HepG2 (cell line): ENCODE measurements around the gene ATP12A. TPM values are rescaled to one million over a fixed set of nuclear protein-coding genes. Genes with fewer than 3 reads are reported as not detected.

Experiments used
- ATAC-seq: fragments of 200-7000 bp; cut with Tn5 transposase; 3 replicates; pipeline ENCODE4 v1.9.1; 2020; ENCODE audit warnings: mild to moderate bottlenecking, moderate library complexity
- BruUV-seq: library from RNA; stranded (reverse); fragments of 400-500 nt; replicated peaks from 2 replicates; lab custom pipeline; 2021; lab: Mats Ljungman, UMichigan
- CTCF ChIA-PET: fragments of 300-600 bp; formaldehyde crosslinking; extraction: SDS; loops from one replicate; lab custom pipeline; 2021; ENCODE audit warnings: low total read pairs, inconsistent platforms, low intra/inter-chr PET ratio; lab: Yijun Ruan, JAX
- POLR2A ChIA-PET: fragments of 350-600 bp; sonication (Branson Sonifier 250); formaldehyde crosslinking; loops from one replicate; lab custom pipeline; 2020; ENCODE audit warnings: antibody characterized with exemption, inconsistent platforms; lab: Yijun Ruan, JAX
- DNase-seq: peaks from one replicate; pipeline ENCODE4 v3.0.0-alpha.2; 2015; ENCODE audit warnings: low spot score
- FAIRE-seq: peaks from 3 replicates; lab custom pipeline; 2011; peaks lifted over from hg19 to GRCh38; lab: Jason Lieb, UNC
- H2AFZ ChIP-seq: one replicate; pipeline ENCODE4 v1.6.1; 2011; ENCODE audit warnings: low read length, inconsistent platforms
- H3K27ac ChIP-seq: fragments of 300-600 bp; 3 replicates; pipeline ENCODE4 v1.8.0; 2011; ENCODE audit warnings: mixed run types, mild to moderate bottlenecking, mixed read lengths, low read length, inconsistent platforms; ENCODE audit not compliant: insufficient read depth; ENCODE audit errors: extremely low read length
- H3K27me3 ChIP-seq, 2 experiments: fragments of 200-600 bp in 1 of 2; 2 replicates in 1 of 2; 3 replicates in 1 of 2; pipeline versions ENCODE4 v1.6.0 to v1.8.0; 2011; ENCODE audit warnings: low read length in 2 of 2, mild to moderate bottlenecking in 2 of 2, moderate library complexity in 2 of 2, inconsistent platforms in 1 of 2; ENCODE audit not compliant: insufficient read depth in 2 of 2, control insufficient read depth in 1 of 2
- H3K36me3 ChIP-seq, 2 experiments: fragments of 200-600 bp in 1 of 2; replicated peaks in 1 of 2; 2 replicates in 1 of 2; 3 replicates in 1 of 2; pipeline versions ENCODE4 v1.5.1 to v1.8.0; 2011; ENCODE audit warnings: low read length in 2 of 2, inconsistent platforms in 1 of 2; ENCODE audit not compliant: insufficient read depth in 2 of 2, control insufficient read depth in 1 of 2
- H3K4me1 ChIP-seq: 2 replicates; pipeline ENCODE4 v1.5.1; 2012; ENCODE audit warnings: low read length, inconsistent platforms; ENCODE audit not compliant: insufficient read depth
- H3K4me2 ChIP-seq: 2 replicates; pipeline ENCODE4 v1.6.0; 2011; ENCODE audit warnings: low read depth, low read length, inconsistent platforms
- H3K4me3 ChIP-seq, 3 experiments: fragments of 200-600 bp in 1 of 3; sonication (generic), shearing (Covaris generic) in 1 of 3; replicated peaks in 1 of 3; 2 replicates each; pipeline ENCODE4 v1.5.1; 2011 to 2016; ENCODE audit warnings: low read length in 3 of 3, inconsistent platforms in 2 of 3, low read depth in 2 of 3, mild to moderate bottlenecking in 2 of 3, control low read depth in 1 of 3, mixed read lengths in 1 of 3; ENCODE audit not compliant: insufficient read depth in 1 of 3
- H3K79me2 ChIP-seq: one replicate; pipeline ENCODE4 v1.6.1; 2011; ENCODE audit warnings: low read length, inconsistent platforms; ENCODE audit not compliant: insufficient read depth
- H3K9ac ChIP-seq: 2 replicates; pipeline ENCODE4 v1.6.0; 2011; ENCODE audit warnings: mild to moderate bottlenecking, low read depth, low read length, inconsistent platforms; ENCODE audit not compliant: insufficient read depth
- H3K9me3 ChIP-seq: 2 replicates; pipeline ENCODE4 v1.5.1; 2012; ENCODE audit warnings: mild to moderate bottlenecking, low read length
- H4K20me1 ChIP-seq: 2 replicates; pipeline ENCODE4 v1.6.0; 2011; ENCODE audit warnings: inconsistent platforms, mild to moderate bottlenecking, low read length, moderate library complexity; ENCODE audit not compliant: insufficient read depth
- HOXA9 ChIP-seq: sonication (generic); formaldehyde crosslinking; IDR thresholded peaks from 2 replicates; pipeline ENCODE4 v1.8.1; 2022; ENCODE audit warnings: missing genetic modification reagents, mild to moderate bottlenecking, moderate library complexity, borderline replicate concordance
- MTF2 ChIP-seq: sonication (generic); formaldehyde crosslinking; IDR thresholded peaks from 2 replicates; pipeline ENCODE4 v1.5.0; 2020; ENCODE audit warnings: missing genetic modification reagents, borderline replicate concordance
- PCBP2 ChIP-seq: fragments of 200-400 bp; formaldehyde crosslinking; optimal IDR thresholded peaks from 2 replicates; pipeline ENCODE3; 2018; ENCODE audit warnings: low read length, low read depth; ENCODE audit not compliant: poor library complexity, severe bottlenecking
- ZNF101 ChIP-seq: sonication (generic); formaldehyde crosslinking; IDR thresholded peaks from 2 replicates; pipeline ENCODE4 v1.4.0; 2020; ENCODE audit warnings: mild to moderate bottlenecking, low read depth, missing genetic modification reagents, borderline replicate concordance
- ZNF619 ChIP-seq: sonication (generic); formaldehyde crosslinking; IDR thresholded peaks from 2 replicates; pipeline ENCODE4 v1.4.0; 2020; ENCODE audit warnings: mild to moderate bottlenecking, missing genetic modification reagents
- WGBS: methylation state at CpG from one replicate; pipeline ENCODE4 v1.1.6; 2017; ENCODE audit warnings: low lambda C conversion rate; 5-methylcytosine and 5-hydroxymethylcytosine counted together
- in situ Hi-C: cut with HindIII; loops from 2 replicates; pipeline ENCODE4 v1.10.0; 2017; ENCODE audit warnings: low pct_unique_long_range_greater_than_20kb; ENCODE audit not compliant: extremely low pct_ligation_motif_present
- intact Hi-C: fragments of 100-400 bp; cut with micrococcal nuclease; formaldehyde crosslinking; loops from one replicate; pipeline ENCODE4 v1.10.0; 2022; ENCODE audit not compliant: unreplicated experiment
- polyA plus RNA-seq, 8 experiments: library from polyadenylated mRNA; depleted of rRNA in 3 of 8; stranded (reverse) in 7 of 8; unstranded in 1 of 8; fragments of >200 nt; fragmentation: Illumina TruSeq in 4 of 8; extraction: Trizol in 4 of 8; gene quantifications; 2 replicates each; pipeline versions ENCODE4 v1.2.1 to v1.2.3, GENCODE V29; 2011 to 2016; ENCODE audit warnings: low read depth in 4 of 8, missing spikeins in 1 of 8, mixed read lengths in 1 of 8; ENCODE audit not compliant: insufficient read depth in 1 of 8
- total RNA-seq, 5 experiments: library from RNA; depleted of rRNA; stranded (reverse); fragments of >200 nt; fragmentation: Illumina TruSeq; extraction: Trizol; gene quantifications; 2 replicates each; pipeline ENCODE4 v1.2.3, GENCODE V29; 2016; ENCODE audit warnings: low read depth in 1 of 5
- TF ChIP-seq, protein P1 (sequence below): sonication (generic); formaldehyde crosslinking; IDR thresholded peaks from 2 replicates; pipeline ENCODE4 v1.4.0; 2020; ENCODE audit warnings: mild to moderate bottlenecking, missing genetic modification reagents

ATP12A gene
- total and polyA plus RNA-seq, 2 of the 13 experiments (the other 11 are each of a cell fraction or from before 2014, with no cell fraction given) = not detected

DNA sequence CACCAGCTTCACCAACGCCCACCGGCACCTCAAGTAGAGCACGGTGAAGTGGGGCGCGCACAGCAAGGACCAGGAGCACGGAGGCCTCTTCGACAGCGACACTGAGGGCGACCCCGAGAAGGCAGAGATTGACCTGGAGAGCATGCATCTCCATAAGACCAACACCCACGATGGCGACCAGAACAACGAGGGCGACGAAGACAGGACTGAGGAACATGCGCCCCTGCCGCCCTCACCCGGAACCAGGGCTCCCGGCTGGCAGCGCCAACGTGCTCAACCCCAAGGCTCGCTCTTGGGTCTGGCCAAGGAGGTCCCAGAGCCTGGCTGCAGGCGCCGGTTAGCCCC is 65.3 kb downstream of the ATP12A start:
- ChIA-PET POLR2A (no interaction called here), CTCF (no interaction called here)
- FAIRE-seq (no peak), DNase-seq (no peak), ATAC-seq (no peak; the same call in 2 of the 3 replicates)
- in situ Hi-C loops (no loop called here), intact Hi-C loops (no loop called here)
- no peak overlapping the region for H2AFZ ChIP-seq
- BruUV-seq = no TSS peak
- no peak overlapping the region for H3K27ac ChIP-seq
- peaks cover 3 to 21% of the 10 kb centered on the region in 2 experiments; a peak in 3 of 5 replicates for H3K27me3 ChIP-seq
- TF ChIP-seq HOXA9 = no peak
- no peak for TF ChIP-seq ZNF101 (CRISPR knock-in tag)
- no peak for TF ChIP-seq PCBP2
- TF ChIP-seq ZNF619 = no peak
- TF ChIP-seq, protein P1, sequence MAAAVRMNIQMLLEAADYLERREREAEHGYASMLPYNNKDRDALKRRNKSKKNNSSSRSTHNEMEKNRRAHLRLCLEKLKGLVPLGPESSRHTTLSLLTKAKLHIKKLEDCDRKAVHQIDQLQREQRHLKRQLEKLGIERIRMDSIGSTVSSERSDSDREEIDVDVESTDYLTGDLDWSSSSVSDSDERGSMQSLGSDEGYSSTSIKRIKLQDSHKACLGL (CRISPR knock-in tag) = no peak
- no peaks in the 10 kb centered on the region for H3K9me3 ChIP-seq
- H3K4me3 ChIP-seq = no peak overlapping the region
- H3K79me2 ChIP-seq = no peaks in the 10 kb centered on the region
- no peaks in the 10 kb centered on the region for H3K4me1 ChIP-seq
- H3K9ac ChIP-seq = no peak overlapping the region
- no peaks in the 10 kb centered on the region for H4K20me1 ChIP-seq
- H3K4me2 ChIP-seq = no peak overlapping the region
- no CpG with 5 or more reads among the region's 24 CpGs for WGBS
- H3K36me3 ChIP-seq = no peaks in the 10 kb centered on the region

DNA sequence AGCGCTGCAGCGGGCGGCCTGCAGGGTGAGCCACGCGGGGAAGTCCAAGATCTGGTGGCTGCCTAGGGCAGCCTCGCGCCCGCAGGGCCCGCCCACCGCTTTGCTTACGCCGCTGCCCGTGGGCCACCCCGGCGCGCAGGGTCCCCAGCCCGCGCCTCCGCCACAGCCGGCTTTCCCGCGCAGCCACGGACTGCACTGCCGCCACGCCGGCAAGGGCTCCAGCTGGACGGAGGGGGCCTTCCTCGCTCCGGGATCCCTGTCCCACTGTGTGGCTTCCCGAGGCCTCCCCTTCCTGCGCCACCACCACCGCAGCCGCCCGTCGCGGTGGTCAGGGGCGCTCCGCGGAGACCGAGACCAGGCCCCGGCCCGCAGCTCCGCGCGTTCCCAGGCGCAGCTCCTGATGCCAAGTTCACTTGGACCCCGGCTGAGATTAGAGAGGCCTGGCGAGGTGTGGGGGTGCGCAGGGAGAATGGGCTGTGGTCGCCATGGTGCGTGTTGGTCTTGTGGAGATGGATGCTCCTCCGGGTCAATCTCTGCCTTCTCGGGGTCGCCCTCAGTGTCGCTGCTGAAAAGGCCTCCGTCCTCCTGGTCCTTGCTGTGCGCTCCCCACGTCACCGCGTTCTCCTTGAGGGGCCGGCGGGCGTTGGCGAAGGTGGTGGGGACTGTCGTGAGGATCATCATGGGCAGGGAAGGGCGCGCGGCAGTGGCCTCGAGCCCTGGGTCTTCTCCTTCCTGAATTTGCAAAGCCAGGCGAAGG is 65.8 kb downstream of the ATP12A start:
- intact Hi-C loops (no loop called here), in situ Hi-C loops (no loop called here)
- FAIRE-seq (no peak), DNase-seq (no peak), ATAC-seq (0 out of 3 replicates have a peak, but pooled peaks have one; percentile 15)
- Histone ChIP-seq H3K4me1 (no peaks in the 10 kb centered on the region), H4K20me1 (no peaks in the 10 kb centered on the region), H3K36me3 (no peaks in the 10 kb centered on the region), H3K4me2 (no peak overlapping the region), H2AFZ (no peak overlapping the region), H3K27me3 (peaks cover 2 to 21% of the 10 kb centered on the region in 2 experiments; a peak in 3 of 5 replicates), H3K9ac (no peak overlapping the region), H3K27ac (no peak overlapping the region), H3K9me3 (no peaks in the 10 kb centered on the region), H3K4me3 (no peak overlapping the region), H3K79me2 (no peaks in the 10 kb centered on the region)
- ChIA-PET POLR2A (no interaction called here), CTCF (no interaction called here)
- TF ChIP-seq MTF2 (CRISPR knock-in tag) = no peak
- WGBS = 48% methylated on average over 25 of the region's 70 CpGs
- no TSS peak for BruUV-seq
